ENCODE measurements around the gene TIGD7.

TIGD7 gene

DNA sequence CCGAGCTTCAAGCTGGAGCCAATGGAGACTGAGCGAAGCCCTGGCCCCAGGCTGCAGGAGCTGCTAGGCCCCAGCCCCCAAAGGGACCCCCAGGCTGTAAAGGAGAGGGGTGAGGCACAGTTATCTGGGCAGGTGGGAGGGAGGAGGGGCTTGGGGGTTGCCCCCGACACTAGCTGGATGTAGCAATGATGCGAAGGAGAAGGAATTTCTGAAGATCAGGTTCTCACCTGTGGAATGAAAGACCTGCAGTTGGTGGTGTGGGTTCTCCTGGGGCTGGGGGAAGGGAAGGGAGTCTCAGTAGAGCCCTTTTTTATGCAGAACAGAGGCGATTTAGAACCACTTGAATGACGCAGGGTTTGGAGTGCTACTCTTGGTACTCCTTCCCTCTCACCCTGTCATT, 20.1 kb downstream of the TIGD7 start:
- H3K27ac Mint-ChIP-seq: no peak overlapping the region
- H3K4me3 Mint-ChIP-seq: peak overlapping the region; percentile 91 to 95 (median 95)
- H3K27me3 Mint-ChIP-seq (ENCODE audit: low read depth): no peaks in the 10 kb centered on the region
- peaks cover 41% of the 10 kb centered on the region for H3K9me3 Mint-ChIP-seq
- no peak for TF ChIP-seq CTCF (IDR thresholded peaks at IDR 0.05; ENCODE audit: unreplicated experiment in 3 of 3)
- peaks cover 68% of the 10 kb centered on the region for H3K36me3 Mint-ChIP-seq (ENCODE audit: low read depth)
- peaks cover 15% of the 10 kb centered on the region for H3K4me1 Mint-ChIP-seq

GRCh38 chr16:3283543-3284447, 21.4 kb downstream of the TIGD7 start:
- H3K36me3 Mint-ChIP-seq (ENCODE audit: low read depth): peaks cover 55% of the 10 kb centered on the region
- peaks cover 15% of the 10 kb centered on the region for H3K4me1 Mint-ChIP-seq
- no peak for TF ChIP-seq CTCF (IDR thresholded peaks at IDR 0.05; ENCODE audit: unreplicated experiment in 3 of 3)
- peaks cover 29% of the 10 kb centered on the region for H3K9me3 Mint-ChIP-seq
- H3K27me3 Mint-ChIP-seq (ENCODE audit: low read depth): no peaks in the 10 kb centered on the region
- peak overlapping the region; percentile 96 to 99 (median 99) for H3K27ac Mint-ChIP-seq
- peak overlapping the region; percentile 91 to 99 (median 95) for H3K4me3 Mint-ChIP-seq

DNA sequence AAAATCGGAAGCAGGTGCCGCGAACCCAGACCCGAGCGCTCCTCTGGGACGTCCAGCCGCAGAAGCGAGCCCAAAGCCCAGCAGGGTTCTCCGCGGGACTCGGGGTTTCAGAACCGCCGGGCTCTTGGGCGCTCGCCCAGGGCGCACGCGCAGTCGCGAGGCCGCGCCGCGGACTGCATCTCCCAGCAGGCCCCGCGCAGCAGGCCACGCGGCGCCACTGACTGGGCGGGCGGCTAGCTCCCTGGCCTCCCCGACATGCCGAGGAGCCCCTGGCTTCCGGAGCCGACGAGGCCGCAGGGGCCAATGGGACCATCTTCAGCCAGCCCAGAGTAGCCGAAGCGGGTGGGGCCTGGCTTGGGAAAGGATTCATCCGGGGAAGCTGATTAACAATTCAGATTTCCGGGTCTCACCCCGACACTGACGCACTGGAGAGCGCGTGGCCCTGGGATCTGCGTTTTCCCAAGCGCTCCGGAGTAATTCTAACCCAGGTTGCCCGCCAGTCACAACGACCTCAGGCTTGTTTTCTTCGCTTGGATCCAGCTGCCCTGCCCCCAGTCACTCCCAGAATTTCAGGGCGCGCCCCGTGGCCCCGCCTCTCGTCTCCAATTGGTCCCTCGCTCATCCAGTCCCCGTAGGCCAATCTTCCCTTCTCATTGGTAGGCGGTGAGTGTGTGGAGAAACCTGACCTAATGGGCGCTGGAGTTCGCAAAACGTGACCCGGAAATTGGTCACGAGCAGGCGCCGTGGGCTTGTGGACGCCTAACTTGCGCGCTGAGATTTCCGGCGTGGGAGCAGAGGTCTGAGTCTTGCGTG, 22.3 kb downstream of the TIGD7 start, which contains the start of gene ZNF263:
ZNF263 (plus strand) TSS at position 762 of the 813 bp plus-strand sequence. CDS start 328 bp downstream, outside the sequence.
- peaks cover 46% of the 10 kb centered on the region for H3K36me3 Mint-ChIP-seq (ENCODE audit: low read depth)
- H3K9me3 Mint-ChIP-seq: peaks cover 25% of the 10 kb centered on the region
- H3K27ac Mint-ChIP-seq: peak within 1 kb of the TSS; percentile 96 to 99 (median 99)
- H3K27me3 Mint-ChIP-seq (ENCODE audit: low read depth): no peaks in the 10 kb centered on the region
- TF ChIP-seq CTCF (IDR thresholded peaks at IDR 0.05; ENCODE audit: unreplicated experiment in 3 of 3): no peak
- H3K4me1 Mint-ChIP-seq: peaks cover 15% of the 10 kb centered on the region
- peak within 1 kb of the TSS; percentile 91 to 99 (median 95) for H3K4me3 Mint-ChIP-seq

- Mint-ChIP-seq H3K27me3 (ENCODE audit: low read depth) (peaks cover 4% of the 10 kb centered on the region), H3K27ac (peak overlapping the region; percentile 96 to 99 (median 99)), H3K36me3 (ENCODE audit: low read depth) (peaks cover 39% of the 10 kb centered on the region), H3K4me3 (peak overlapping the region; percentile 91 to 99 (median 95)), H3K9me3 (peaks cover 20% of the 10 kb centered on the region), H3K4me1 (peaks cover 15% of the 10 kb centered on the region)
- no peak for TF ChIP-seq CTCF (IDR thresholded peaks at IDR 0.05; ENCODE audit: unreplicated experiment in 3 of 3)
These were observed 23.0 kb downstream of the TIGD7 start for GRCh38 chr16:3282103-3282729.

DNA sequence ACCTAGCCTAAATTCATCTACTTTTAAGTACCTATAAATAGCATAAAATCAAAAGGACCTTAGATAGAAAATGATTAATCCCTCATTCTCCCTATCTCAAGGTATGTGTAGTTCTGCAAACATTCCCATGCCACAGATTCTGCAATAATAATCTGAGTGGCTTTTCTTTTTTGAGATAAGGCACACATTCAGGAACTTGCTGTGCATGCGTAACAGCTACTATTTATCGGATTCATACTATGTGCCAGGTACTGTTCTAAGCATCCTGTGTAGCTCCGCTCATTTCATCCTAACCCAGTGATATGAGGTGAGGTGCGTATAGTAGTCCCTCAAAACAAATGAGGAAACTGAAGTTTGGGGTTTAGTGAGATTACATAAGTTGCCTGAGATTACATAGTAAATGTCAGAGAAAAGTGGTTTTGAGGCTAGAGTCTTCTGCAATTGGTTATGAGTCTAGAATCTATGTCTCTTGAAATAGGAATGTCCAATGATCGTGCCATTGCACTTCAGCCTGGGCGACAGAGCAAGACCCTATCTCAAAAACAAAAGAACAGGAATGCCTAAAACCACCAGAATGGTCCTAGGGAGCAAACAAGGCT, 23.9 kb downstream of the TIGD7 start:
- Mint-ChIP-seq H3K27me3 (ENCODE audit: low read depth) (peaks cover 9% of the 10 kb centered on the region), H3K4me3 (peak overlapping the region; percentile 79 to 99 (median 95)), H3K36me3 (ENCODE audit: low read depth) (peaks cover 30% of the 10 kb centered on the region), H3K27ac (peak overlapping the region in 2 of 3 experiments; percentile 52 to 99), H3K9me3 (peaks cover 14% of the 10 kb centered on the region), H3K4me1 (peaks cover 15% of the 10 kb centered on the region)
- no peak for TF ChIP-seq CTCF (IDR thresholded peaks at IDR 0.05; ENCODE audit: unreplicated experiment in 3 of 3)
